ENCODE measurements around the gene WRAP53.

Gene WRAP53

DNA sequence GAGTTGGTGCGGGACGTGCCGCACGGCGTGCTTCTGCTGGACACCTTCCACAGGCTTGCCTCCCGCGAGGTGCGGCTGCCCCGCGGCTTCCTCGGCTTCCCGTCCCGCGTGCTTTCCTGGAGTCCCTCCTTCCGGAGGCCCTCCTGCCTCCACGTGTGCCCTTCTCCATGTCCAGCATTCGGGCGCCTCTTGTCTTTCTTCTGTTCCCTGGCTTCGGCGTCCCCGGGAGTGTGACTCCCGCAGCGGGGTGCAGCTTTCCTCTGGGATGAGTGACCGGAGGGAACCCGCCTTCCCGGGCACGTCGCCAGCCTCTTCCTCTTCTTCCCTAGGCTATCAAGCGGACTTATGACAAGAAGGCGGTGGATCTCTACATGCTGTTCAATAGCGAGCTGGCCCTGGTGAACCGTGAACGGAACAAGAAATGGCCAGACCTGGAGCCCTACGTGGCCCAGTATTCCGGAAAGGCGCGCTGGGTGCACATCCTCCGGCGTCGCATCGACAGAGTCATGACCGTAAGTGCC is 52.3 kb downstream of the WRAP53 start:
- Histone ChIP-seq H3K36me3 (ENCODE audit: low read length) (no peaks in the 10 kb centered on the region), H3K9me2 (replicated peaks; ENCODE audit: insufficient read depth, low read length) (no peaks in the 10 kb centered on the region), H3K9me3 (ENCODE audit: insufficient read depth, low read length) (no peaks in the 10 kb centered on the region), H3K9ac (ENCODE audit: low read length) (no peak overlapping the region), H3K79me2 (ENCODE audit: insufficient read depth, low read length) (no peaks in the 10 kb centered on the region), H3K27me3 (ENCODE audit: low read length) (no peaks in the 10 kb centered on the region), H3K4me3 (ENCODE audit: insufficient read depth, low read length, poor library complexity, severe bottlenecking) (no peak overlapping the region), H3K27ac (ENCODE audit: low read depth, low read length) (no peak overlapping the region), H3K4me2 (ENCODE audit: low read depth, low read length, poor library complexity, severe bottlenecking) (no peak overlapping the region), H2AFZ (ENCODE audit: low read depth, low read length, severe bottlenecking) (no peak overlapping the region), H3F3A (ENCODE audit: insufficient read depth) (no peaks in the 10 kb centered on the region), H4K20me1 (ENCODE audit: low read depth, low read length) (no peaks in the 10 kb centered on the region)
- no peak for TF ChIP-seq EZH2phosphoT487 (conservative IDR thresholded peaks at IDR 0.05; ENCODE audit: low read length)
- TF ChIP-seq, protein P1, sequence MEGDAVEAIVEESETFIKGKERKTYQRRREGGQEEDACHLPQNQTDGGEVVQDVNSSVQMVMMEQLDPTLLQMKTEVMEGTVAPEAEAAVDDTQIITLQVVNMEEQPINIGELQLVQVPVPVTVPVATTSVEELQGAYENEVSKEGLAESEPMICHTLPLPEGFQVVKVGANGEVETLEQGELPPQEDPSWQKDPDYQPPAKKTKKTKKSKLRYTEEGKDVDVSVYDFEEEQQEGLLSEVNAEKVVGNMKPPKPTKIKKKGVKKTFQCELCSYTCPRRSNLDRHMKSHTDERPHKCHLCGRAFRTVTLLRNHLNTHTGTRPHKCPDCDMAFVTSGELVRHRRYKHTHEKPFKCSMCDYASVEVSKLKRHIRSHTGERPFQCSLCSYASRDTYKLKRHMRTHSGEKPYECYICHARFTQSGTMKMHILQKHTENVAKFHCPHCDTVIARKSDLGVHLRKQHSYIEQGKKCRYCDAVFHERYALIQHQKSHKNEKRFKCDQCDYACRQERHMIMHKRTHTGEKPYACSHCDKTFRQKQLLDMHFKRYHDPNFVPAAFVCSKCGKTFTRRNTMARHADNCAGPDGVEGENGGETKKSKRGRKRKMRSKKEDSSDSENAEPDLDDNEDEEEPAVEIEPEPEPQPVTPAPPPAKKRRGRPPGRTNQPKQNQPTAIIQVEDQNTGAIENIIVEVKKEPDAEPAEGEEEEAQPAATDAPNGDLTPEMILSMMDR (IDR thresholded peaks at IDR 0.05; ENCODE audit: insufficient read depth, low read length, poor library complexity, severe bottlenecking) = no peak

DNA sequence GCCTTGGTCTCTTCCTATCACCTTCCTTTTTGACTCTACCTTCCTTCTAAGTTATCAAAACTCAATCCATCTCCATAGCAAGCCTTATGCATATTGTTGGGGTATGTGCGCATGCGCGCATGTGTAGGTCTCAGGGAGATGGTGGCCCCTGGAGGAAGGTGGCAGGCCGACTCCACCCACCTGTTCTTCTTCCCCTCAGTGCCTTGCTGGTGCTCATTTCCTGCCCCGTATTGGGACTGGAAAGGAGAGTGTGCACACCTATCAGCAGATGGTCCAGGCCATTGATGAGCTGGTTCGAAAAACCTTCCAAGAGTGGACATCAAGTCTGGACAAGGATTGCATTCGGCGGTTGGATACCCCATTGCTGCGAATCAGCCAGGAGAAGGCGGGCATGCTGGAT is 54.5 kb downstream of the WRAP53 start:
- no peaks in the 10 kb centered on the region for H3K27me3 ChIP-seq (ENCODE audit: low read length)
- no peak overlapping the region for H3K4me3 ChIP-seq (ENCODE audit: insufficient read depth, low read length, poor library complexity, severe bottlenecking)
- no peak overlapping the region for H3K4me2 ChIP-seq (ENCODE audit: low read depth, low read length, poor library complexity, severe bottlenecking)
- H3K27ac ChIP-seq (ENCODE audit: low read depth, low read length) = no peak overlapping the region
- no peak overlapping the region for H3K9ac ChIP-seq (ENCODE audit: low read length)
- no peaks in the 10 kb centered on the region for H3K36me3 ChIP-seq (ENCODE audit: low read length)
- no peaks in the 10 kb centered on the region for H3F3A ChIP-seq (ENCODE audit: insufficient read depth)
- TF ChIP-seq, protein P1 (IDR thresholded peaks at IDR 0.05; ENCODE audit: insufficient read depth, low read length, poor library complexity, severe bottlenecking) = no peak
- TF ChIP-seq EZH2phosphoT487 (conservative IDR thresholded peaks at IDR 0.05; ENCODE audit: low read length) = no peak
- no peaks in the 10 kb centered on the region for H4K20me1 ChIP-seq (ENCODE audit: low read depth, low read length)
- H3K9me3 ChIP-seq (ENCODE audit: insufficient read depth, low read length) = no peaks in the 10 kb centered on the region
- H3K79me2 ChIP-seq (ENCODE audit: insufficient read depth, low read length) = no peaks in the 10 kb centered on the region
- H2AFZ ChIP-seq (ENCODE audit: low read depth, low read length, severe bottlenecking) = no peak overlapping the region
- H3K9me2 ChIP-seq (replicated peaks; ENCODE audit: insufficient read depth, low read length) = no peaks in the 10 kb centered on the region

DNA sequence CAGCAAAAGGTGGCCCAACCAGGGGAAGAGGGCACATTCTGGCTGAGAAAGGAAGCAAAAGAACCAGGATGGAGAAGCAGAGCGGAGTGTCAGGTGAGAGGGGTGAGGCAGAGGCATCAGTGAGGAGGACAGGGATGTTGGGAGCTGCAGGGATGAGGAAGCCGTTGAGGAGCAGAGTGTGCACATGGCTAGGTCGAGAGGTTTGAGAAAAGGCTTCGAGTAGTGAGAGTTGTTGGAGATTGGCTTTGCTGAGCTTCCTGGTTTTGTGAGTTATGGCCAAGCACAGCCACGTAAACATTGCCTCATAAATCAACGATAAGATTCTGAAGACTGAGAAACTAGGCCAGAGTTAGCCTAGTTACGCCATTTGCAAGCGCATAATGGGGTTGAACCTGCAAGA is 56.1 kb downstream of the WRAP53 start:
- no peak overlapping the region for H3K4me3 ChIP-seq (ENCODE audit: insufficient read depth, low read length, poor library complexity, severe bottlenecking)
- no peaks in the 10 kb centered on the region for H3K9me2 ChIP-seq (replicated peaks; ENCODE audit: insufficient read depth, low read length)
- no peak overlapping the region for H2AFZ ChIP-seq (ENCODE audit: low read depth, low read length, severe bottlenecking)
- no peak overlapping the region for H3K4me2 ChIP-seq (ENCODE audit: low read depth, low read length, poor library complexity, severe bottlenecking)
- H3K9ac ChIP-seq (ENCODE audit: low read length) = no peak overlapping the region
- no peaks in the 10 kb centered on the region for H3K9me3 ChIP-seq (ENCODE audit: insufficient read depth, low read length)
- no peaks in the 10 kb centered on the region for H3K27me3 ChIP-seq (ENCODE audit: low read length)
- no peaks in the 10 kb centered on the region for H4K20me1 ChIP-seq (ENCODE audit: low read depth, low read length)
- TF ChIP-seq EZH2phosphoT487 (conservative IDR thresholded peaks at IDR 0.05; ENCODE audit: low read length) = no peak
- TF ChIP-seq, protein P1 (IDR thresholded peaks at IDR 0.05; ENCODE audit: insufficient read depth, low read length, poor library complexity, severe bottlenecking) = no peak
- no peaks in the 10 kb centered on the region for H3F3A ChIP-seq (ENCODE audit: insufficient read depth)
- no peaks in the 10 kb centered on the region for H3K79me2 ChIP-seq (ENCODE audit: insufficient read depth, low read length)
- H3K36me3 ChIP-seq (ENCODE audit: low read length) = no peaks in the 10 kb centered on the region
- H3K27ac ChIP-seq (ENCODE audit: low read depth, low read length) = no peak overlapping the region
